HG03045 (cell line): Measurements from ENCODE around the gene MAGI2.
"Not testable (repeated sequence)": the region's sequence is repeated elsewhere in the genome, so short reads cannot be mapped to it uniquely, and the experiment has no call there.

ENCODE experiments used
- ATAC-seq: cut with Tn5 transposase; IDR thresholded peaks from one replicate; pipeline ENCODE4 v1.9.1; 2021; ENCODE audit warnings: mild to moderate bottlenecking, moderate library complexity; ENCODE audit not compliant: unreplicated experiment

Gene MAGI2

GRCh38 chr7:79452032-79452494 is 1.4 kb downstream of the MAGI2 start:
- ATAC-seq, result no peak

DNA sequence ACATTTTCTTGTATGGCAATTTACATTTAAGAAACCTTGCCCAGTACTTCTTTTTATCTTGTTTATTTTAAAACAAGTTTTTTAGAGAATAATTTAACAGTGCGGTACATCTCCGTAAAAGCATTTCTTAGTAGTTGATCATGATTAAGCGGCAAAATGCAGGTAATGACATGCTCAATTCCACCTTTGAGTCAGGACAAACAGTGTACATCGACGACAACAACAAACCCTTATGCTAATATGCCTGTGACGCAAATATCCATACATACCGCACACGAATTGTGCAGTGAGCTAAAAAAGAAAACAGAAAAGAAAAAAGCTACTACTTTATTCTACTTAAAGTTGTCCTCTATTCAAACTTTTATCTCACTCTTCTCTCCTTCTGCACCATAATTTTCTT is 1.9 kb downstream of the MAGI2 start:
- ATAC-seq, result no peak

DNA sequence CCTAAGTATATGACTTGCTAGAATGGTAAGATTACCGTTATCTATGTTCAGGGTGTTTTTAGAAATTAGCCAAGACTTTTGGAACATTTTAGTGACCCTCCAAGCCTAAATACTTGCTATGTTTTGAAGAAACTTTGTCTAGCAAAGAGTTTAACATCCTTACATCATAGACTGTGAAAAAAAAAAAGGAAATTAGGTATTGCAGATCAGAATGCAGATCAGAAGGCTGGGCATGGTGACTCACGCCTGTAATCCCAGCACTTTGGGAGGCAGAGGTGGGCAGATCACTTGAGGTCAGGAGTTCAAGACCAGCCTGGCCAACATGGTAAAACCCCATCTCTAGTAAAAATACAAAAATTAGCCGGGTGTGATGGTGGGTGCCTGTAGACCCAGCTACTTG is 10.7 kb downstream of the MAGI2 start:
- ATAC-seq, result not testable (repeated sequence)

DNA sequence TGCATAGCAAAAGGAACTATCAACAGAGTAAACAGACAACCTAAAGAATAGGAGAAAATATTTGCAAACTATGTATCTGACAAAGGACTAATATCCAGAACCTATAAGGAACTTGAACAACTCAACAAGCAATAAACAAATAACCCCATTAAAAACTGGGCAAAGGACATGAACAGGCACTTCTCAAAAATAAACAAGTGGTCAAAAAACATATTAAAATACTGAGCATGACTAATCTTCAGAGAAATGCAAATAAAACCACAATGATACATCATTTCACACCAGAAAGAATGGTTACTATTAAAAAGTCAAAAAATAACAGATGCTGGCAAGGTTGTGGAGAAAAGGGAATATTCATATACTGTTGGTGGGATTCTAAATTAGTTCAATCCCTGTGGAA is 17.1 kb downstream of the MAGI2 start:
- no peak for ATAC-seq

- ATAC-seq, result no peak
Measured at GRCh38 chr7:79434867-79435266, 18.6 kb downstream of the MAGI2 start.

DNA sequence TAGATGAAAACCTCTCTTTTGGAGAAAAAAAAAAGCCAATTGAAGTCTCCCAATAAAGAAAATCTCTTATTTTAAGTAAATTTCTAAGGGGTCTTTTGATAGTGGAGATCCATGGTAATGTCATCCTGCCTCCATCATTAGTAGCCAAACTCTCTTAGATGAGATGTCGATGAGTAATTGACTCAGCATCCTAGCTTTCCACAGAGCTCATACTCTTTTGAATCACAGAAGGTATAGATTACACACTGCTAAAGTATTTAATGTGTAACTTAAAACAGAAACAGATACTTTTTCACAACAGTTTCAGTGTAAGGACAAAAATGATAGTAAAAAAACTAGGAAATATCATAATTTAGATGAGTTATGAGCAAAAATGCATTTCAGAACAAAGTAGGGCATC is 19.4 kb downstream of the MAGI2 start:
- no peak for ATAC-seq

DNA sequence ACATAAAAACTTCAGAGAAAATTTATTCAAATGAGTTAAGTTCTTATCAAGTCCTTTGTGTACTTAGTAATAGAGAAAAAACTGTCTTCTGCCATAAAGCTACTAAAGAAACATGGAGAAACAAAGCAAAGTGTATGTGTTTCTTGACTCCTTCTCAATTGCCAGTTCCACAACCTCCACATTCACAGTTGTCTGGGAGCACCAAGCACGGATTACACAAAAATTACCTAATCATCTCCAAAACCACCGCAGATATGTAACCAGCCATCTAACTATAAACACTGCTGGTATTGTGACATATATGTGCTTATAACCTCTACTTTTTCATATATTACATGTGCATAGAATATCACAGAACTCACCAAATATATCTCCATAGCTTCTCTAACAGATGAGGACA is 23.1 kb downstream of the MAGI2 start:
- no peak for ATAC-seq

DNA sequence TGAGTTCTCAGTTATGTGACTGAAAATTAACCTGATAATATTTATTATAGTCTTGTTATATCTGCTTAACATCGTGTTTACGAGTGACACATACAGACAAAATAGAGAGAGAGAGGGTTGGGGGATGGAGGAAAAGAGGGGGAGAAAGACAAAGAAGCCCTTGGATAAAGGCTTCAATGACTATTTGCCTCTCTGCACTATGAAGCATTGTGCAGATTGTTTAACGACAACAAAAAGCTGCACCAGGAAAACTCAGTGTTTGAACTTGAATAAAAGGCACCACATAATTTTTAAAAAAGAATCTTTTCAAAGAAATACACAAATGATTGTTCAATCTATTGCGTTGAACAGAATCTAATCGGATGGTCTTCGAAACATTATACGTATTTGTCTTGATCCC is 27.8 kb downstream of the MAGI2 start:
- ATAC-seq, result no peak

GRCh38 chr7:79421751-79422150 is 31.7 kb downstream of the MAGI2 start:
- ATAC-seq, result no peak

- ATAC-seq, result no peak
Measured at GRCh38 chr7:79420464-79420863, 33.0 kb downstream of the MAGI2 start.

DNA sequence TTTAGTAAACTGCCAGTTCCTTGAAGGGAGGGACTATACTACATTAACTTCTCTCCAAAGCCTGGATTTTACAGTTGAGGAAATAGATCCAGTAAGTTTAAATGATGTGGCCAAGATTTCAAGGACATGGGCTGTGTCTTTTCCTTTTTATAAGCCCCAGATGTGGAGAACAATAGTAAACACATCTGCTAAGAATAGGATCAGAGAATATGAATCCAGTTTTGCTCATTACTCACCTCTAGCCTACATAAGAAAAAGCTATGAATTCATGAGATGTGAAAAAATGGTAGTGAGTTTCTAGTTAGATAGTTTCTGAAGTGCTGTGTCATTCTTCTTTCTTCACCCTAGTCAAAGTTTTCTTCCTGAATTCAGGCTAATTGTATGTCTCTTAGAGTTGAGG is 38.6 kb downstream of the MAGI2 start:
- ATAC-seq, result no peak

DNA sequence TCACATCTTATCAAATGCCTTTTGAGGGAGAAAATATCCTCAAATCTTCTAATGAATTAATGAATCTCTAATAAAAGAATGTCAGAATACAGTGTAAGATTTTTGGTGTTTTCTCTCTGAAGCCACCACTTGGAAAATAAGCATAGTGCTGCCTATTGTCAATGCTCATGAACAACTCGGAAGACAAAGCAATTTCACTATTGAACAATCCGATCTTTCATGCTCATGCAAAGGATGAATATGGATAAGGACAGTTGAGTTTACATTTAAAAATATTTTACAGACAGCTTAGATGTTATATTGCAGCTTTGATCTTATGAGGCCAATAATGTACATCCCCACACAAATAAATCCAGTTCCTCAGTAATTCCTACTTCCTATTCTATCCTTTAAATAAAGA is 40.6 kb downstream of the MAGI2 start:
- ATAC-seq, result no peak

DNA sequence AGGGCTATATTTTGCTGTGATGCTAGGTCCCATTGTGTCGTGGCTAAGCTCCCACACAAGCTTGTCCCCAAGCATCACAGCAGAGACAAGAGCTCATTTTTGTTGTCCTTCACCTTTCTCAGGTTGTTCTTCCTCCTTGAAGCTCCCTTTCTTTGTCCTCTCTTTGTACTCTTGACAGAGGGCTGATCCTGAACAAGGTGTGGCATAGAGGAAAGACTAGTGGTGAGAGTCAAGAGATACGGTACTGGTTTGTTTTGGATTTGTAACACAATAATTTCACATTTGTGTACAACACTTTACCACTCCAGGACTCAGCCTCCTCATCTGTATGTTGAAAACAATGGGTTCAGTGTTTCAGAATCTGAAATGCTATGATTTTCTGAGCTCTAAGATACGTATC is 41.0 kb downstream of the MAGI2 start:
- ATAC-seq, result no peak

- no peak for ATAC-seq
Measured at GRCh38 chr7:79410345-79410744, 43.1 kb downstream of the MAGI2 start.

- no peak for ATAC-seq
Measured at GRCh38 chr7:79407351-79407750, 46.1 kb downstream of the MAGI2 start.

GRCh38 chr7:79406371-79406770 is 47.1 kb downstream of the MAGI2 start:
- ATAC-seq, result no peak

- no peak for ATAC-seq
Measured at GRCh38 chr7:79405368-79405767, 48.1 kb downstream of the MAGI2 start.

GRCh38 chr7:79403879-79404278 is 49.6 kb downstream of the MAGI2 start:
- ATAC-seq, result no peak

GRCh38 chr7:79403451-79403850 is 50.0 kb downstream of the MAGI2 start:
- ATAC-seq, result no peak

- no peak for ATAC-seq
Measured at GRCh38 chr7:79401254-79401653, 52.2 kb downstream of the MAGI2 start.

DNA sequence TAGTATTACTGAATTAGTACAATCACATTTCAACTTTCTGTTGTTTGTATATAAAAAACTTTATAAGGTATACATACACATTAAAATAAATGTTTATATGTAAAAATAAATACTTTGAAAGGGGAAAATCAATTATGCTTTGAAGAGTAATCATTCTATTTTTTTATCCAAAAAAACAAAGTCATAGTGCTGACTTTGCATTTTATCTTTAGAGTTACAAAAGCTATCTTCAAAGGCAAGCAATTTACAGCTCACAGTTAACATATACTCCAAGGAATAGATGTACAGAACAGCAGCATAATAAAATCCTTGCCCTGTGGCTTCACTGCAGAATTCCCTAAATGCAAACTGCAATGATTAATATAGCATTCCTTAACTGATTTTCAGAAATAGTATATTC is 53.2 kb downstream of the MAGI2 start:
- ATAC-seq, result no peak

GRCh38 chr7:79398138-79398749 is 55.2 kb downstream of the MAGI2 start:
- no peak for ATAC-seq

DNA sequence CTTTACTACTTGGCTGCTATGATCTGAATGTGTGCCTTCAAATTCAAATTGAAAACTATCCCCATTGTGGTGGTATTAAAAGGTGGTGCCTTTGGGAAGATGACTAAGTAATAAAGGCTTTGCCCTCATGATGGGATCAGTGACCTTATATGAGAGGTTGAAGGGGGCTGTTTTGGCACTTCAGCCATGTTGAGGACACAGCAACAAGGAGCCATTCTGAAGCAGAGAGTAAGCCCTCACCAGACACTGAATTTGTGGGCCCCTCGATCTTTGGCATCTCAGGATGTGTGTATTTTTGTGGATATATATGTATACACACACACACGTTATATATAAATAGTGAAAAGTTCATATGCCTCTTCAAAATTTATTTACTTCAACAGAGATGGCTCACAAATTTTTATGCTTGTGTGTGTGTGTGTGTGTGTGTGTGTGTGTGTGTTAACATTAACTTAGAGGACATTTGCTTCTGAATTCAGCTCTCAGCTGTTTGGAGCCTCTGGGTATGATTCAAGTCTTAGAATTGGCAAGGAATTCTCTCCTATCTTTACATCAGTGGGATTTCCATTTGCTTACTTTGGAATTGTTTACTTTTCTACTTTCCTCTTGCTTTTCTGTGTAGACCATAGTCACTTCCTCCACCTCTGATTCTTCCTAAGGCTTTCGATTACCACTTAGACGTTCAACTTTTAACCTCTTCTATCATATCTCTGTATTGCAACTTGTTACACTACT is 66.6 kb downstream of the MAGI2 start:
- no peak for ATAC-seq
